HG02678 (cell line): ENCODE measurements around the gene LGALS4.
"Not testable (repeated sequence)": the region's sequence is repeated elsewhere in the genome, so short reads cannot be mapped to it uniquely, and the experiment has no call there.

Experiments used
- ATAC-seq: cut with Tn5 transposase; IDR thresholded peaks from one replicate; pipeline ENCODE4 v1.9.1; 2021; ENCODE audit warnings: mild to moderate bottlenecking, moderate library complexity; ENCODE audit not compliant: unreplicated experiment

LGALS4 gene

GRCh38 chr19:38797781-38798180, 15.0 kb downstream of the LGALS4 start:
- ATAC-seq: not testable (repeated sequence)

GRCh38 chr19:38796154-38796553, 16.6 kb downstream of the LGALS4 start:
- ATAC-seq: no peak

- ATAC-seq: no peak
Measured at GRCh38 chr19:38795549-38795948, 17.2 kb downstream of the LGALS4 start.

GRCh38 chr19:38793671-38794070, 19.1 kb downstream of the LGALS4 start:
- no peak for ATAC-seq

GRCh38 chr19:38793177-38793576, 19.6 kb downstream of the LGALS4 start:
- no peak for ATAC-seq

GRCh38 chr19:38792250-38793111, 20.3 kb downstream of the LGALS4 start:
- peak; percentile 26 for ATAC-seq

GRCh38 chr19:38791451-38792064, 21.2 kb downstream of the LGALS4 start:
- ATAC-seq: peak; percentile 63

GRCh38 chr19:38790507-38791403, 22.0 kb downstream of the LGALS4 start:
- ATAC-seq: not testable (repeated sequence)

GRCh38 chr19:38788478-38789243, 24.1 kb downstream of the LGALS4 start, which contains the start of gene LGALS7B:
Gene LGALS7B, plus strand, starts transcription at chr19:38789200. Its CDS starts 27 bp downstream, at chr19:38789227.
- no peak for ATAC-seq

- ATAC-seq: no peak
Measured at GRCh38 chr19:38786572-38787265, 26.0 kb downstream of the LGALS4 start.

GRCh38 chr19:38786061-38786460, 26.7 kb downstream of the LGALS4 start:
- not testable (repeated sequence) for ATAC-seq

- ATAC-seq: no peak
Measured at GRCh38 chr19:38785187-38785699, 27.5 kb downstream of the LGALS4 start.

- no peak for ATAC-seq
Measured at GRCh38 chr19:38784224-38784623, 28.5 kb downstream of the LGALS4 start.

- ATAC-seq: not testable (repeated sequence)
Measured at GRCh38 chr19:38782212-38782611, 30.5 kb downstream of the LGALS4 start.

GRCh38 chr19:38781058-38781457, 31.7 kb downstream of the LGALS4 start:
- ATAC-seq: no peak

- ATAC-seq: no peak
Measured at GRCh38 chr19:38780443-38780842, 32.3 kb downstream of the LGALS4 start.

- no peak for ATAC-seq
Measured at GRCh38 chr19:38778733-38779132, 34.0 kb downstream of the LGALS4 start.

- ATAC-seq: no peak
Measured at GRCh38 chr19:38774181-38774950, 38.4 kb downstream of the LGALS4 start.
